Loucy (cell line): ENCODE data around the gene TRIM67.

ENCODE experiments used
- EZH2phosphoT487 ChIP-seq: fragments of 200-600 bp; IDR thresholded peaks from 2 replicates; pipeline ENCODE4 v1.6.1; 2018; ENCODE audit warnings: antibody characterized with exemption, mild to moderate bottlenecking, moderate library complexity, borderline replicate concordance
- TF ChIP-seq, protein P1 (sequence below): fragments of 200-600 bp; sonication (generic); conservative IDR thresholded peaks from 2 replicates; pipeline ENCODE4 v1.5.1; 2014; ENCODE audit warnings: mild to moderate bottlenecking, antibody characterized with exemption, low read length

- TF ChIP-seq, protein P1, sequence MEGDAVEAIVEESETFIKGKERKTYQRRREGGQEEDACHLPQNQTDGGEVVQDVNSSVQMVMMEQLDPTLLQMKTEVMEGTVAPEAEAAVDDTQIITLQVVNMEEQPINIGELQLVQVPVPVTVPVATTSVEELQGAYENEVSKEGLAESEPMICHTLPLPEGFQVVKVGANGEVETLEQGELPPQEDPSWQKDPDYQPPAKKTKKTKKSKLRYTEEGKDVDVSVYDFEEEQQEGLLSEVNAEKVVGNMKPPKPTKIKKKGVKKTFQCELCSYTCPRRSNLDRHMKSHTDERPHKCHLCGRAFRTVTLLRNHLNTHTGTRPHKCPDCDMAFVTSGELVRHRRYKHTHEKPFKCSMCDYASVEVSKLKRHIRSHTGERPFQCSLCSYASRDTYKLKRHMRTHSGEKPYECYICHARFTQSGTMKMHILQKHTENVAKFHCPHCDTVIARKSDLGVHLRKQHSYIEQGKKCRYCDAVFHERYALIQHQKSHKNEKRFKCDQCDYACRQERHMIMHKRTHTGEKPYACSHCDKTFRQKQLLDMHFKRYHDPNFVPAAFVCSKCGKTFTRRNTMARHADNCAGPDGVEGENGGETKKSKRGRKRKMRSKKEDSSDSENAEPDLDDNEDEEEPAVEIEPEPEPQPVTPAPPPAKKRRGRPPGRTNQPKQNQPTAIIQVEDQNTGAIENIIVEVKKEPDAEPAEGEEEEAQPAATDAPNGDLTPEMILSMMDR = no peak
- no peak for TF ChIP-seq EZH2phosphoT487
These were observed 14.0 kb upstream of the TRIM67 start for GRCh38 chr1:231147896-231148295.
